GM18951 (cell line): ENCODE results near the gene CORT.
"Not testable (repeated sequence)": the region's sequence is repeated elsewhere in the genome, so short reads cannot be mapped to it uniquely, and the experiment has no call there.

Source experiments
- POLR2A ChIP-seq: IDR thresholded peaks from 4 replicates; pipeline ENCODE4 v1.6.1; 2011; ENCODE audit warnings: mild to moderate bottlenecking; ENCODE audit not compliant: insufficient read length, insufficient read depth; ENCODE audit errors: extremely low read depth
- in situ Hi-C: fragments of 300-500 bp; cut with MboI; formaldehyde crosslinking; loops from one replicate; pipeline ENCODE4 v1.12.0; 2022; ENCODE audit warnings: low sequenced_read_pairs, mixed read lengths, inconsistent platforms; ENCODE audit not compliant: unreplicated experiment

Gene CORT

GRCh38 chr1:10446790-10447422 is 2.9 kb upstream of the CORT start:
- in situ Hi-C loops = no loop called here
- no peak for TF ChIP-seq POLR2A

- no peak for TF ChIP-seq POLR2A
- in situ Hi-C loops = no loop called here
These were observed 454 bp downstream of the CORT start for GRCh38 chr1:10450156-10450814.

- in situ Hi-C loops = no loop called here
- TF ChIP-seq POLR2A = no peak
These were observed 1.0 kb downstream of the CORT start for GRCh38 chr1:10450836-10451235.

- in situ Hi-C loops = no loop called here
- TF ChIP-seq POLR2A = no peak
These were observed 1.5 kb downstream of the CORT start for GRCh38 chr1:10451287-10451686.

GRCh38 chr1:10456048-10456447 is 6.2 kb downstream of the CORT start:
- in situ Hi-C loops = no loop called here
- no peak for TF ChIP-seq POLR2A

- in situ Hi-C loops = no loop called here
- TF ChIP-seq POLR2A = no peak
These were observed 6.8 kb downstream of the CORT start for GRCh38 chr1:10456661-10457060.

GRCh38 chr1:10457462-10457861 is 7.6 kb downstream of the CORT start:
- in situ Hi-C loops = not testable (repeated sequence)

GRCh38 chr1:10457875-10458274 is 8.0 kb downstream of the CORT start:
- TF ChIP-seq POLR2A = no peak
- in situ Hi-C loops = no loop called here

GRCh38 chr1:10459184-10459583 is 9.4 kb downstream of the CORT start:
- TF ChIP-seq POLR2A = no peak
- in situ Hi-C loops = no loop called here

GRCh38 chr1:10467078-10467477 is 17.2 kb downstream of the CORT start:
- in situ Hi-C loops = no loop called here

GRCh38 chr1:10470043-10470442 is 20.2 kb downstream of the CORT start:
- no peak for TF ChIP-seq POLR2A
- in situ Hi-C loops = no loop called here

More at GRCh38 chr1:10467078-10467477, 17.2 kb downstream of the CORT start:
- no peak for TF ChIP-seq POLR2A

GRCh38 chr1:10471411-10472219 is 21.8 kb downstream of the CORT start:
- in situ Hi-C loops = no loop called here
- TF ChIP-seq POLR2A = no peak

- in situ Hi-C loops = no loop called here
- TF ChIP-seq POLR2A = peak; percentile 72
These were observed 22.7 kb downstream of the CORT start, which contains the start of gene DFFA for GRCh38 chr1:10472220-10473144. TSS of gene DFFA (minus strand) at chr1:10472529. CDS start at chr1:10472458, 71 bp downstream.
